Measurements from ENCODE around the gene ABO.

Gene ABO

DNA sequence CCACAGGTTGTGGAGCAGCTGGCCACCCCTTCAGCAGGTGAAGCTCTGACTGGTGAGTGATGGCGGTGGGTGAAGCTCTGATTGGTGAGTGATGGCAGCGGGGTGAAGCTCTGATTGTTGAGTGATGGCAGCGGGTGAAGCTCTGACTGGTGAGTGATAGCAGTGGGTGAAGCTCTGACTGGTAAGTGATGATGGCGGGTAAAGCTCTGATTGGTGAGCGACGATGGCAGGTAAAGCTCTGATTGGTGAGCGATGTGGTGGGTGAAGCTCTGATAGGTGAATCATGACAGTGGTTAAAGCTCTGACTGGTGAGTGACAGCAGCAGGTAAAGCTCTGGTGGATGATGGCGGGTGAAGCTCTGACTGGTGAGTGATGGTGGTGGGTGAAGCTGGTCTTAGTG, 9.4 kb upstream of the ABO start:
- TF ChIP-seq, protein P1, sequence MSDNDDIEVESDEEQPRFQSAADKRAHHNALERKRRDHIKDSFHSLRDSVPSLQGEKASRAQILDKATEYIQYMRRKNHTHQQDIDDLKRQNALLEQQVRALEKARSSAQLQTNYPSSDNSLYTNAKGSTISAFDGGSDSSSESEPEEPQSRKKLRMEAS (IDR thresholded peaks at IDR 0.05), result no peak
- TF ChIP-seq CREB1 (IDR thresholded peaks at IDR 0.05; ENCODE audit: low read depth) (no peak), TAF1 (IDR thresholded peaks at IDR 0.05; ENCODE audit: low read depth) (no peak), CEBPB (IDR thresholded peaks at IDR 0.05) (no peak), EGR1 (IDR thresholded peaks at IDR 0.05) (no peak), YY1 (IDR thresholded peaks at IDR 0.05; ENCODE audit: low read depth) (no peak), ZBTB7A (IDR thresholded peaks at IDR 0.05; ENCODE audit: low read depth) (no peak), NFIC (IDR thresholded peaks at IDR 0.05) (no peak), EP300 (IDR thresholded peaks at IDR 0.05; ENCODE audit: borderline replicate concordance) (no peak), TCF12 (IDR thresholded peaks at IDR 0.05; ENCODE audit: low read depth) (no peak), FOXM1 (IDR thresholded peaks at IDR 0.05; ENCODE audit: borderline replicate concordance, low read depth) (no peak), RAD21 (IDR thresholded peaks at IDR 0.05; ENCODE audit: low read depth) (no peak), TEAD4 (IDR thresholded peaks at IDR 0.05) (no peak)
- TF ChIP-seq, protein P2, sequence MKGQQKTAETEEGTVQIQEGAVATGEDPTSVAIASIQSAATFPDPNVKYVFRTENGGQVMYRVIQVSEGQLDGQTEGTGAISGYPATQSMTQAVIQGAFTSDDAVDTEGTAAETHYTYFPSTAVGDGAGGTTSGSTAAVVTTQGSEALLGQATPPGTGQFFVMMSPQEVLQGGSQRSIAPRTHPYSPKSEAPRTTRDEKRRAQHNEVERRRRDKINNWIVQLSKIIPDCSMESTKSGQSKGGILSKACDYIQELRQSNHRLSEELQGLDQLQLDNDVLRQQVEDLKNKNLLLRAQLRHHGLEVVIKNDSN (IDR thresholded peaks at IDR 0.05), result no peak
- TF ChIP-seq, protein P3, sequence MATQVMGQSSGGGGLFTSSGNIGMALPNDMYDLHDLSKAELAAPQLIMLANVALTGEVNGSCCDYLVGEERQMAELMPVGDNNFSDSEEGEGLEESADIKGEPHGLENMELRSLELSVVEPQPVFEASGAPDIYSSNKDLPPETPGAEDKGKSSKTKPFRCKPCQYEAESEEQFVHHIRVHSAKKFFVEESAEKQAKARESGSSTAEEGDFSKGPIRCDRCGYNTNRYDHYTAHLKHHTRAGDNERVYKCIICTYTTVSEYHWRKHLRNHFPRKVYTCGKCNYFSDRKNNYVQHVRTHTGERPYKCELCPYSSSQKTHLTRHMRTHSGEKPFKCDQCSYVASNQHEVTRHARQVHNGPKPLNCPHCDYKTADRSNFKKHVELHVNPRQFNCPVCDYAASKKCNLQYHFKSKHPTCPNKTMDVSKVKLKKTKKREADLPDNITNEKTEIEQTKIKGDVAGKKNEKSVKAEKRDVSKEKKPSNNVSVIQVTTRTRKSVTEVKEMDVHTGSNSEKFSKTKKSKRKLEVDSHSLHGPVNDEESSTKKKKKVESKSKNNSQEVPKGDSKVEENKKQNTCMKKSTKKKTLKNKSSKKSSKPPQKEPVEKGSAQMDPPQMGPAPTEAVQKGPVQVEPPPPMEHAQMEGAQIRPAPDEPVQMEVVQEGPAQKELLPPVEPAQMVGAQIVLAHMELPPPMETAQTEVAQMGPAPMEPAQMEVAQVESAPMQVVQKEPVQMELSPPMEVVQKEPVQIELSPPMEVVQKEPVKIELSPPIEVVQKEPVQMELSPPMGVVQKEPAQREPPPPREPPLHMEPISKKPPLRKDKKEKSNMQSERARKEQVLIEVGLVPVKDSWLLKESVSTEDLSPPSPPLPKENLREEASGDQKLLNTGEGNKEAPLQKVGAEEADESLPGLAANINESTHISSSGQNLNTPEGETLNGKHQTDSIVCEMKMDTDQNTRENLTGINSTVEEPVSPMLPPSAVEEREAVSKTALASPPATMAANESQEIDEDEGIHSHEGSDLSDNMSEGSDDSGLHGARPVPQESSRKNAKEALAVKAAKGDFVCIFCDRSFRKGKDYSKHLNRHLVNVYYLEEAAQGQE (IDR thresholded peaks at IDR 0.05; ENCODE audit: low read depth), result no peak

DNA sequence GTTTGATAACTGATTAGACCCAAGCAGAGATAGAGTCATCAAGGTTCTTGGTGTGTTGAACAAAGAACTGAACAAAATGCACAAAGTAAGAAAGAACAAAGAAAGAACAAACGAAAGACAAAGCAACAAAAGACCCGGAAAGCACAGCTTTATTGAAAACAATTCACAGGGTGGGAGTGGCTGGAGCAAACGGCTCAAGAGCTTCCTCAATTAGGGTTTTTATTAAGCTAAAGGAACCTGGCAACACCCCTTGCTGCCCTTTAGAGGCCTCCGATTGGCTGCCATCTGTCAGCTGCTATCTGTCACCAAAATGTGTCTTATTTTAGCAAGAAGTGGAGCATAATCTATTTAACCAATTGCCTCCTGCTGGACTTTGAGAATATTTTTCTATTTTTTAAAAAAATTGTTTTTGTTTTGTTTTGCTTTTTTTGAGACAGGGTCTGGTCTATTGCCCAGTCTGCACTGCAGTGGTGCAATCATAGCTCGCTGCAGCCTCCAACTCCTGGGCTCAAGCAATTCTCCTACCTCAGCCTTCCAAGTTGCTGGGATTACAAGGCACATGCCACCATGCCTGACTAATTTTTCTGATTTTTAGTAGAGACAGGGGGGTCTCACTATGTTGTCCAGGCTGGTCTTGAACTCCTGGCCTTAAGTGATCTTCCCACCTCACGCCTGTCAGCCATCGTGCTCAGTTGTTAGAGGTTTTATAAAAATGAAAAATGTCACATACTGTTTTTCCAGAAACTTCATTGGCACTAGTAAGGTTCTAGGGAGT, 7.7 kb upstream of the ABO start:
- TF ChIP-seq, protein P1 (IDR thresholded peaks at IDR 0.05), result no peak
- TF ChIP-seq CREB1 (IDR thresholded peaks at IDR 0.05; ENCODE audit: low read depth), result no peak
- TF ChIP-seq, protein P3 (IDR thresholded peaks at IDR 0.05; ENCODE audit: low read depth), result no peak
- TF ChIP-seq TCF12 (IDR thresholded peaks at IDR 0.05; ENCODE audit: low read depth), result no peak
- TF ChIP-seq TAF1 (IDR thresholded peaks at IDR 0.05; ENCODE audit: low read depth), result no peak
- TF ChIP-seq EP300 (IDR thresholded peaks at IDR 0.05; ENCODE audit: borderline replicate concordance), result no peak

DNA sequence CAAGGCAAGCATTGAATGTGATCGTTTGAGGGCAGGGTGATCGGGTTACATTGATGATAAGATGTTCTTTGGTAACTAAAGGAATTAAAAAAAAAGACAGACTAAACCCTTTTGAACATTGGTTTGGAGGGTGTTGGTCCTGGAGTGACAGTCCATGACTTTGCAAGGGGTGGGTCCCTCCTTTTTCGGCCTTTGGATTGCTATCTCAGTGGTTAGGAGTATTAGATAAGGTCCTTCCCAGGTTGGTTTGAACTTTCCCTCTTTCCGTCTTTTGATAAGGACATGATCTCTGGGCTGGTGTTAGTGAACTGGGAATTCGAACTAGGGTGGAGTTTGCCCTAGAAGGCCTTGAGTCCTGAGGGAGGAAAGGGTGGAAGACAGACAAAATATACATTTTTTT, 5.4 kb upstream of the ABO start:
- no peak for TF ChIP-seq TCF12 (IDR thresholded peaks at IDR 0.05; ENCODE audit: low read depth)
- no peak for TF ChIP-seq NFIC (IDR thresholded peaks at IDR 0.05)
- no peak for TF ChIP-seq CEBPB (IDR thresholded peaks at IDR 0.05)
- no peak for TF ChIP-seq EGR1 (IDR thresholded peaks at IDR 0.05)
- TF ChIP-seq, protein P1 (IDR thresholded peaks at IDR 0.05), result no peak
- TF ChIP-seq FOXM1 (IDR thresholded peaks at IDR 0.05; ENCODE audit: borderline replicate concordance, low read depth), result no peak
- no peak for TF ChIP-seq ZBTB7A (IDR thresholded peaks at IDR 0.05; ENCODE audit: low read depth)
- no peak for TF ChIP-seq TAF1 (IDR thresholded peaks at IDR 0.05; ENCODE audit: low read depth)
- TF ChIP-seq TEAD4 (IDR thresholded peaks at IDR 0.05), result no peak
- TF ChIP-seq, protein P2 (IDR thresholded peaks at IDR 0.05), result no peak
- TF ChIP-seq EP300 (IDR thresholded peaks at IDR 0.05; ENCODE audit: borderline replicate concordance), result no peak

GRCh38 chr9:133278161-133279114, 3.4 kb upstream of the ABO start:
- TF ChIP-seq YY1 (IDR thresholded peaks at IDR 0.05; ENCODE audit: low read depth), result no peak
- TF ChIP-seq CEBPB (IDR thresholded peaks at IDR 0.05), result no peak
- TF ChIP-seq, protein P1 (IDR thresholded peaks at IDR 0.05), result no peak
- TF ChIP-seq TAF1 (IDR thresholded peaks at IDR 0.05; ENCODE audit: low read depth), result no peak
- no peak for TF ChIP-seq TEAD4 (IDR thresholded peaks at IDR 0.05)
- TF ChIP-seq ZBTB7A (IDR thresholded peaks at IDR 0.05; ENCODE audit: low read depth), result no peak
- no peak for TF ChIP-seq NFIC (IDR thresholded peaks at IDR 0.05)
- no peak for TF ChIP-seq EP300 (IDR thresholded peaks at IDR 0.05; ENCODE audit: borderline replicate concordance)
- no peak for TF ChIP-seq CREB1 (IDR thresholded peaks at IDR 0.05; ENCODE audit: low read depth)
- no peak for TF ChIP-seq TCF12 (IDR thresholded peaks at IDR 0.05; ENCODE audit: low read depth)
- TF ChIP-seq, protein P3 (IDR thresholded peaks at IDR 0.05; ENCODE audit: low read depth), result no peak
- TF ChIP-seq, protein P2 (IDR thresholded peaks at IDR 0.05), result no peak
- TF ChIP-seq FOXM1 (IDR thresholded peaks at IDR 0.05; ENCODE audit: borderline replicate concordance, low read depth), result no peak
- TF ChIP-seq EGR1 (IDR thresholded peaks at IDR 0.05), result no peak
- TF ChIP-seq RAD21 (IDR thresholded peaks at IDR 0.05; ENCODE audit: low read depth), result no peak
